IPS DF 19.7 (cell line): Measurements from ENCODE around the gene ZNF574.
"Not testable (repeated sequence)": the region's sequence is repeated elsewhere in the genome, so short reads cannot be mapped to it uniquely, and the experiment has no call there.

Experiments used
- DNase-seq: peaks from one replicate; pipeline ENCODE4 v3.0.0-alpha.2; 2013; ENCODE audit warnings: low read depth, low spot score

Gene ZNF574

DNA sequence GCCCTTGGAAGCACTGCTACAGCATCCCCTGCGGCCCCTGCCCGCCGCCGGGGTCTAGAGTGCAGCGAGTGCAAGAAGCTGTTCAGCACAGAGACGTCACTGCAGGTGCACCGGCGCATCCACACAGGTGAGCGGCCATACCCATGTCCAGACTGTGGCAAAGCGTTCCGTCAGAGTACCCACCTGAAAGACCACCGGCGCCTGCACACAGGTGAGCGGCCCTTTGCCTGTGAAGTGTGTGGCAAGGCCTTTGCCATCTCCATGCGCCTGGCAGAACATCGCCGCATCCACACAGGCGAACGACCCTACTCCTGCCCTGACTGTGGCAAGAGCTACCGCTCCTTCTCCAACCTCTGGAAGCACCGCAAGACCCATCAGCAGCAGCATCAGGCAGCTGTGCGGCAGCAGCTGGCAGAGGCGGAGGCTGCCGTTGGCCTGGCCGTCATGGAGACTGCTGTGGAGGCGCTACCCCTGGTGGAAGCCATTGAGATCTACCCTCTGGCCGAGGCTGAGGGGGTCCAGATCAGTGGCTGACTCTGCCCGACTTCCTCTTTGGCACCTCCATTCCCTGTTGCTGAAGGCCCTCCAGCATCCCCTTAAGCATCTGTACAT, 4.9 kb downstream of the ZNF574 start:
- DNase-seq = no peak

DNA sequence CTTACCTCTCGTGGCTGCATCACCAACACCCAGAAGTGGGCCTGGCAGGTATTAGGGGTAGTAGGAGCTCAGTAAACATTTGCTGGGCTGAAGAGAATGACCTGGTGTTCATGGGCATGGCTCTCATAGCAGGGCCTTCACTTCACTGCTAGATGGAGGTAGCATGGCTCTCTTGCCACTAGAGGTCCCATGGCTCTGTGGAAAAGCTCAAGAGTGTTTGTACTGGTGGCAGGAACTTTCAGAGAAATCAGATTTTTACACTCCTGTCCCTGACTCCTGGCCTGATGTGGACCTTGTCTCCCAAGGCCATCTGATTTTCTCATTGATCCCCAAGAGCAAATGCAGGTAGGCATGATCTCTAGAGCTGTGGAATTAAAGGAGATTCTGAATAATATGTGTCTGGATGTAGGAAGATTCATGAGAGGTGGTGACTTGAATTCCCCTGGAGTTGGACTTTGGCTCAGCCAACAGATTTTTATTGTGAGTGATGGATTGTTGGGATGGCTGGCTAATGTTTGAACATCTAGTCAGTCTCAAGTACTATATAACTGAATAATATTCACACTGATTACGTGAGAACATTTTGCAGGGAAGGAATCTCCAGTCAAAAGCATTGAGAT, 5.7 kb downstream of the ZNF574 start:
- no peak for DNase-seq

DNA sequence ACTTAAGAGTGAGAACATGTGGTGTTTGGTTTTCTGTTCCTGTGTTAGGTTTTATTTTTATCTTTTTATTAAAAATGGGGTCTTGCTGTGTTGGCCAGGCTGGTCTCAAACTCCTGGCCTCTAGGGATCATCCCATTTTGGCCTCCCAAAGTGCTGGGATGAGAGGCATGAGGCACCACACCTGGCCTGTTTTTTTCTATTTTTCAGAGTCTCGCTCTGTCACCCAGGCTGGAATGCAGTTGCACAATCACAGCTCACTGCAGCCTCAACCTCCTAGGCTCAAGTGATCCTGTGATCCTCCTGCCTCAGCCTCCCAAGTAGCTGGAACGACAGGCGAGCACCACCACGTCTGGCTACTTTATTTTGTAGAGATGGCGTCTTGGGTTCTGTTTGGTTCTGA, 7.6 kb downstream of the ZNF574 start:
- DNase-seq = no peak

DNA sequence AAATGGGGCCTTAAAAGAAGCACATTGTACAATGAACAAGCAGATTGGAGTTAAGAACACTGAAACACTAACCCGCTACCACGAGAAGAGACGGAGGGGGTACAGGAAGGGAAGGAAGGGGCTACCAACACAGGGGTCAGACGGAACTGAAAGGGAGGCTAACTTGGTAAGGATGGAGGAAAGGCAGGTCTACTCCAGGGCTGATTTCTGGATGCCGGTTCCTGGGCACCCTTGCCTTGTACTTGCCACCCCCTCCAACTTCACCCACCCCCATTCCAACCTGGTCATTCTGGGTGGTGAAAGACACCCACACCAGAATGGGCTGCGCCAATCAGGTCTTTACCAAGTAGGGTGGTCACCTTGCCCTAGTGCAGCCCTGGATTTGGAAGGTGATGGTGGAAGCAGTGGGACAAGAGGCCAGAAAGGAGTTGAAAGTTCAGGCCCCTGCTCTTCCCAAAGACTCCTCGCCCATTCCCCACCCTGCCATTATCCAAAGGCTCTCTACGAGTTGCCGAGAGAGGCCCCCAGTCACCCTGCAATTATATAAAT, 10.3 kb downstream of the ZNF574 start:
- no peak for DNase-seq

DNA sequence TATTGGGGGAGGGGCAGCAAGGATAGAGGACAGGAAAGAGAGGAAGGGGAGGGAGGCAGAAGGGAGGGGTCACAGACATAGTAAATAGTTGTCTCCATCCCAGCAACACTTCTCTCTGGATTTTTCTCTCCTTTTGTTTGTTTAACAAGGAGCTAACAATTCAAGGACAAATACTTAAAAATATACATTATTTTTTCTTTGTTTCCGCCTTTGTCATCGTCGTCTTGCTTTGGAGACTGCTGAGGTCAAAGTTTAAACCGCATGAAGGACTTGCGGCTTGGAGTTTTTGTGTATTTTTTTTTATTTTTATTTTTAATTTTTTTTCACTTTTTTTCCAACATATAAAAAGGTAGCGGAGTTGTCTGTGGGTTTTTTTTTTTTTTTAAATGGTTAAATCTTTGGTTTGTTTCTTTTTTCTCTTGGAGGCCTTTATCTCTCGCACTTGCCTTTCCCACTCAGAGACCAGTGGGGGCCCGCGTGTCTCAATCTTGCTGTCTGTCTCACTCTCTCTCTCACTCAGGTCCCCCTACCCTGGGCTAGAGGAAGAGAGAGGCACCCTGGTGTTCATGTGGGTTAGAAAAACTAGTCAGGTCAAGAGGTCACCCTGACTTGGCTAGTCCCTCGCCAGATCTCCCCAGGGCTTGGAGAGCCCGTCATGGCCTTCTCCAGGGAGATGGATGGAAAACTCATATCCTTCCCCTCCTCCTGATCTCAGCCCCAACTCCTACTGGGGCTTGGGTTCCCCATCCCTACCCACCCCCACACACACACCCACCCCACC, 11.0 kb downstream of the ZNF574 start:
- DNase-seq = no peak

DNA sequence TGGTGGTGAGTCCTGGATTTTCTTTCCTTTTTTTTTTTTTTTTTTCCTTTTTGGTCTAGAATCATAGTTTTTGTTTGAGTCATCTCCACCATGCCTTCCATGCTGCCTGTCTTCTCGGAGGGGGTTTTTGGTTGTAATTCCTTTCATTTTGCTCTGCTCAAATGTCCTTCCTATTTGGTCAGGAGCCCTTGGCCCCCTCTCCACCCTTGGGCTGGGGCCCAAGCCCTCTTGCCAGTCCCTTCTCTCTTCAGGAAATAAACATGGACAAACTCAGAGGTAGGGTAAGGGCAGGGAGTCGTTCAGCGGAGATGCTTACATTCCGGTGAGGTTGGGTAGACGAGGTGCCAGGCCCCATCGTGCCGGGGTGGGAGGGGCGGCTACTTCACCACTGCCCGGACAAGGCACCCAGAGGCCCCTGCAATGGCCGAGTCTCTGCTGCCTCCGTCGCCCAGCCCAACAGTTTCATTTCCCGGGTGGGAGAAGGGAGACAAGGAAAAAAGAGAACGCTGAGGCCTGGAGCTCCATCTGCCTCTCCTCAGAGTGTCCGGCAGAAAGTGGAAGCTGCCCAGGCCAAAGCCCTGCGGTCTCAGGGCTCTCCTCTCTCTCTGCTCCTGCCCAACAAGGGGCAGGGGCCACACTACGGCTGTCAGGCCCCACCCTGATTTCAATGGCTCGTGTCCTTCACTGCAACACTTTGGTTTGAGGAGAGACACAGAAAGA, 12.7 kb downstream of the ZNF574 start:
- DNase-seq = no peak

DNA sequence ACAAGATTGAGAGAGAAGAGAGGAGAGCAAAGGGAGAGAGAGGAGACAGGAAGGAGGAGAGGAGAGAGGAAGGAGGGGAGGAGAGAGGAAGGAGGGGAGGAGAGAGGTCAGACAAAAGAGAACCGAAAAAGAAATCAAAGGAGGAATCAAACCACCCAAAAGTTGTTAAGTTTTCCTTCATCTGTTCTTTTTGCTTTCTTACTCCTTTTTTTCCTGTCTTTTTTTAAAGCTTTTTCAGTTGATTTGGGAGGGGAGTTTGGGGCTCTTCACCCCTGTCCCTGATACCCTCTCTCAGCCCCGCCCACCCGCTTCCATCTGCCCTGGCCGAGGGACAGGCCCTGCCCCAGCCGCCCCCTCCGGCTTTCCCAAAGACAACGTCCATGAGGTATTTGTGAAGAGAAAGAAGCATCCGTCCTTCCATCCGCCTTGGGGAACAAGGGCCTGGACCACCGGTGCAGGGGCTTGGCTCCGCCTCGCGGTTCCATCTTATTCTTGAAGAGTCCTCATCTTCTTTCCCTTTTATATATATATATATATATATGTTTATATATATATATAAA, 13.3 kb downstream of the ZNF574 start:
- no peak for DNase-seq

DNA sequence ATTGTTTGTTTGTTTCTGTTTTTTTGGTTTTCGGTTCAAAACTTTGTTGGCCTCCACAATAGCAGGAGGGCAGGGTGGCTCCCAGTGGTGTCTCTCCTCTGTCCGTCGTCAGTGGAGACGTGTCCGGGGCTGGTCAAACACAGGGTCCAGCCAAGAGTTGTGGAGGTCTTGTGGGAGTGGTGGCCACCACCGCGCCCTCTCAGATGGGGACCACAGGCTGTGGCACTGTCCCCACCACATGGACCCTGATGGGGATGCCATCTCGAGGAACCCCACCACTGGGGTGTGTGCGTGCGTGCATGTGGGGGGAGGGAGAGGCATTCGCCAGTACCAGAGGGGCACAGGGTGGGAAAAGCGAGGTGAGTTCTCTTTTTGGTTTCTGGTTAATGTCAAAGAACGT, 13.8 kb downstream of the ZNF574 start:
- DNase-seq = no peak

DNA sequence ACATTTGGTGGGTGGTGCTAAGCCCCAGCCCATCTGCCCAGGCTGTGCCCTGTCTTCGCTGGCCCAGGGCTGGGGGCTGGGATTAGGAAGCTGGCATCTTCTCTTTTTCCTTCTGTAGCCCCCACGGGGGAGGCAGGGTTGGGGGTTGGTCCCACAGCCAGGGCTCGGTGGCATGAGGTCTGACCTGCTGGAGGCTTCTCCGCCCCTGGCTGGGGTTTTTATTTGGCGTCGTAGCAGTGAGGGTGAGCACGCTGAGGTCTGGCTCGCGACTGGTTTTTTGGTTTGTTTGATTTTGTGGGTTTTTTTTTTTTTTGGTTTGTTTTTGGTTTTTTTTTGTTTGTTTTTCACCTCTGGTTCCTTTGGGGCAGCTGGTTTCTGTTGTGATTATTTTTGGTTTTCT, 14.7 kb downstream of the ZNF574 start:
- no peak for DNase-seq

DNA sequence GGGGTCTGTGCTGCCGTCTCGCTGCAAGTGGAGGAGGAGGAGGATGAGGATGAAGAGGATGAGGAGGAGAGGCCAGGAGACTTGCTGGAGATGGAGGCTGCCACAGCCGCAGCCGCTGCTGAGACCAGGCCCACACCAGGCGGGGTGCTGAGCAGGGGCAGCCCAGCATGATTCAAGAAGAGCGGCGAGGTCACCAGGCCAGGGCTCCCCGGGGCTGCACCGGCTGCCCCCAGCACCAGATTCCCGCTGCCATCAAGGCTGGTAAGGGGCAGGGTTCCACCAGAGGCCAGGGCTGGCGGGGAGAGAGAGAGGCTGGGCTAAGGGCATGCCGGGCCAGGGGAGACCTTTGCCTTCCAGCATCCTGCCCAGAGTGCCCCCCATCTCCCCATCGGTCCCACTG, 15.3 kb downstream of the ZNF574 start:
- DNase-seq = no peak

DNA sequence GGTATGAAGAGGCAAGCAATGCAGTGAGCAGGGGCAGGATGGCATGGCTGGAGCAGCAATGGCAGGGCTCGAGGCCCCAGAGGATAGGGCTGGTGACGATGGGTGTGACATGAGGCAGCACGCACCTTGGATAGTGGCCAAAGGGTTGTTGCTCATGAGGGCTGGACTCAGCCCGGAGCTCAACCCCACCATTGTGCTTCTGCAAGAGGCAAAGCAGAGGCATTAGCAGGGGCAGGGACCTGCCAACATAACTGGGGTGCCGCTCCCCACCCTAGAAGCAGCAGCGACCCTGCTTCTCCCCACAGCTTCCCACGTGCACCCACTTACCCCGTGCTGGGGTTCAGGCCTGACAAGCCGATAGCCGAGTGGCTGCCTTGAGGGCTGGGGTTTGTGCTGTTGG, 15.8 kb downstream of the ZNF574 start:
- no peak for DNase-seq

DNA sequence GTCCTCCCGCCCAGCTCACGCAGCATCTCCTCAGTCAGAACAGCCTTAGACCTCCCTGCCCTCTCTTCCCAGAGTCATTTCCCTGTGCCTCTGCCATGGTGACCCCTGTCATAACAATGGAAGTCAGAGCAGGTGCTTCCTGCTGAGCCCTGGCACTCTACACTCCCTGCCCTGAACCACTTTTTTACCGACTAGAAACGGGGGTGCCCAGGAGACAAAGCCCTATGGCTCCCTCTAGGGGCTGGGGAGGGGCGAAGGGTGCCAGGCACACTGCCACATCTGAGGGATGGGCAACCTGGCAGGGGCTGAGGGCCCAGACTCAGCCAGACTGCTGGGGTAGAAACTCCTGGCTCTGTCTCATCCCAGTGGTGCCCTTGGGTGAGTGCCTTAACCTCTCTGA, 16.4 kb downstream of the ZNF574 start:
- DNase-seq = no peak

DNA sequence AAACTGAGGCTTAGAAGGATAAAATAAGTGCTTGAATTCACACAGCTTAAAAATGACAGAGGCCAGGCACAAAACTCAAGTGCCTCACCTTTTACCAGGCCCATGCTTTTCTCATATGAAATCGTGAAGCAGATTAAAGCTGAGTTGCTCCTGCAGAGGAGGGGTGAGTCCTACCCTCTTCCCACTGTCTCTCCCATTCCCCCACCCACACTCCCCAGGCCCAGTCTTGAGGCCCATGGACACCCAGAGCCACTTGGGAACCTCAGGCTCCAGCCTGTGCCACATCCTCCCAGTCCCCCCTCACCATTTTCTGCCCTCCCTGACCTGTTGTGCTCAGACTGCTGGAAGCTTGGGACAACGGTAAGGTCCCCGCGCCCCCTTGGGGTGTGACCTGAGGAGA, 17.5 kb downstream of the ZNF574 start:
- no peak for DNase-seq

DNA sequence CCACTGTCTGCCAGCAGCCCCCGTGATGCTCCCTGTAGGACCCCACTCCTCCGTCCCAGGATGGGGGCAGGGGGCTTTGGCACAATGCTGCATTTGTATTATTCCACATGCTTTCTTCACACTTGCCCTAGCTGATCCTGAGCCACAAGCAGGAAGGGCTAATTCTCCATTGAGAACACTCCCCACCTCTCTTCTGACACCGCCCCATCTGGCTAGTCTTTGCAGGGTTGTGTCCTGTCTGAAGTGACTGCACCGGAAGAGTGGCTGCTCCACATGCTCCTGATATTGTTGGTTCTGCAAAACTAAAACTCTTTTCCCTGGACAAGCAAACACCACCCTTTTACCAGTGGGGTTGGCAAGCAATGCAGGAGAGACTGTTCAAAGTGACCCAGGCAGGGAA, 18.0 kb downstream of the ZNF574 start:
- no peak for DNase-seq

DNA sequence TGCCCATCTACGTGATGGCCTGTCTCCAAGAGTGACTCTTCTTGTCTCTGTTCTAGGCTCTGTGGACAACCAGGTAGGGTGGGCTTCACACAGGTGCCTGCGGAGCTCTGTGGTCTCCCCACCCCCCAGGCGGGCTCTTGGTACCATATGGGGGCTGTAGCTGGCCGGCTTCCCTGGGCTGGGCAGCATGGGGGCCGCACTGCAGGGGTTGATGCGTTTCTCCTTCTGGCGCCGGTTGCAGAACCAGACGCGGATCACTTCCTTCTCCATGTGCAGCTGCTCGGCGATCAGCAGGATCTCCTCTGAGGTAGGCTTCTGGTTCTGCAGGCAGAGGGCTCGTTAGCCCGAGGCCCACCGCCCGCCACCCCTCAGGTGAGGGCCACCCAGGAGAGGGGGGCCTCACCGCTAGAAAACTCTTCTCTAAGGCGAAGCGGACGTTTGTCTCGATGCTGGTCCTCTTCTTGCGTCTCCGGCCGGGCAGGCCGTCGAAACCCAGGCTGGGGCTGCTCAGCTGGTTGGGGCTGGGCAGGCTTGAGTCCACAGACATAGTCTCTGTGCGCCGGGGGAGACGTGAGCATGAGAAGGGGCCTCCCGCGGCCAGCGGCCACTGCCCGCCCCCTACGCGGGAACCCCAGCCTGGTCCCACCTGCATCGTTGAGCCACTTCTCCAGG, 19.3 kb downstream of the ZNF574 start:
- no peak for DNase-seq

DNA sequence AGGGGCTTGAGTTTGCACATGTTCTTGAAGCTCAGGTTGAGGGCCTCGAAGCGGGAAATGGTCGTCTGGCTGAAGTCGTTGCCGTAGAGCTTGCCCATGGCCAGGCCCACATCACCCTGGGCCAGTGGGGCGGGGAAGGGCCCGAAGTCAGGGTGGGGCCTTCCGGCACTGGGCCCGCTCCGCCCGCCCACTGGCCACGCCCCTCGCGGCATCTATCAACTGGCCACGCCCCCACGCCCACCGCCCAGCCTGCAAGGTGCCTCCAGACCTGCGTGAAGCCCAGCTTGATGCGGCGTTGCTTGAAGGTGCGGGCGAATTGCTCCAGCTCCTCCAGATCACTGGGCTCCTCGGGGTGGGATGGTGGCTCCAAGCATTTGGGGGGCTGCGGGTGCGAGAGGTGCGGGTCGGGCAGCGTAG, 19.9 kb downstream of the ZNF574 start:
- no peak for DNase-seq

DNA sequence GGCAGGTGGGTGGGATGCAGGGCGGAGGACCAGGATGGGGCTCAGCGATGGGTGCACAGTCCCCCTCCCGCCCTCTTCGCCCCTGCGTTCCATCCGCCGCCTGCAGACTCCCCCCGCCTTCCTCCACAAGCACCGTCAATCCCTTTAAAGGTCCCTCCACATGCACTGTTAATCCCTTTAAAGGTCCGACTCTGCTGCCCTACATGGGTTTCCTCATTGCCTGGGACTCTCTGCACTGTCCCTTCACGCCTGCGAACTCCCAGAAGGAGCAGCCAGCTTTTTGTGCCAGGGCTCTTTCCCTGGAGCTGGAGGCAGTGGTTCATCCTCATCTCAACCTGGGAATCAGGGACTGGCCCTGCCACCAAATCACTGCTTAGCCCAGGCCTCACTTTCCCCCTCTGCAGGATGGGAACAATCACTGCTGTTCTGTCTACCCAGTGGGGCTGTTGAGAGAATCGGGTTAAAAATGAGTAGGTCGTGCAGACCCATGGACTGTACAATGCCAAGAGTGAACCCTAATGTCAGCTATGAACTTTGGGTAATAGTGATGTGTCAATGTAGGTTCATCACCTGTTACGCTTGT, 20.4 kb downstream of the ZNF574 start:
- no peak for DNase-seq

DNA sequence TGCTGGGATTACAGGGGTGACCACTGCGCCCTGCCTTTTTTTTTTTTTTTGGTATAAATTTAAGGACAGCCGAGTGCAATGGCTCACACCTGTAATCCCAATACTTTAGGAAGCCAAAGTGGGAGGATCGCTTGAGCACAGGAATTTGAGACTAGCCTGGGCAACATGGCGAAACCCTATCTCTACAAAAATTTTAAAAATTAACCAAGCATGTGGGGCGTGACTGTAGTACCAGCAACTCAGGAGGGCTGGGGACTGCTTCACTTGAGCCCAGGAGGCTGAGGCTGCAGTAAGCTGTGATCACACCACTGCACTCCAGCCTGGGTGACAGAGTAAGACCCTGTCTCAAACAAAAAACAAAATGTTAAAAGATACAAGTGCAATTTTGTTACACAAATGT, 21.5 kb downstream of the ZNF574 start:
- DNase-seq = no peak

DNA sequence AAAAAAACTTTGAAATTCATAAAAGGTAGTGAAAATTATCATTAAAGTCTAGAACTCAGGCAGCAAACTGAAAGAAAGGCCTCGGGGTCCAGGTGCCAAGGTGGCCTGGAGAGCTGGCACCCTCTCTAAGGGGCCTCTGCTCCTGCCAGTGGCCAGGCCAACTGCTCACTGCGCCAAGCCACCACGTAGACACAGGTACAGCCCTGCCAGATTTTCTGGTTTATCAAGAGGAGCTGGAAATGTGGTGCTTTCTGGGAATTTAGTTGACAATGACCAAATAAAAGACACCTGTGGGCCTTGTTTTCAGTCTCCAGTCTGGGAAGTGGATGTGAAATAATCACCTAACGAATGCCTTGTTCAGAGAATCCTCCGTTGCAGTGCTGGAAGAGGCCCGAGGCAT, 22.8 kb downstream of the ZNF574 start:
- DNase-seq = no peak

DNA sequence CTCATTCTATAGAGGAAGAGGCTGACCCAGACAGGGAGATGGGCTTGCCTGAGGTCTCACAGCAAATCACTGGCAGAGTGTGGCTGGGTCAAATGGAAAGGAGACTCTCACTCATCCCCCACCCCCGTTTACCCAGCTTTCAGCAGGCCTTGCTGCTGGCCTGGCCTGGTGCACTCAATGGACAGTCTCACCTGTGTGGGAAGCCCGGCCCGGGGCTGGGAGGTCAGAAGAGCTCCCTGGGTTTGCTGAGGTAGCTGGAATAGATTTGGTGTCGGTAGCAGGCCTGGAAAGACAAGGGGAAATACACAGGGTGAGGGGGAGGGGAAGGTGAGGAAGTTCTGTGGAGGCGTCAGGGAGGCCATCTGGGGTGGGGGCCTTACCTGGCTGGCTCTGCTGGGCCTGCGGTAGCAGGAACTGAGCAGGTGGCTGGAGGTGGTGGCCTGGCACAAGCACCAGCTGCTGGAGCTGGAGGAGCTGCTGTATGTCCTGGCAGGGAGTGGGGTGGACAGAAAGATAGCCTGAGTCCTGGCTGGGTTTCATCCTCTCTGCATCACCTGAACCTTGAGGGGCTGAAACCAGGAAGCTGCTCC, 23.5 kb downstream of the ZNF574 start:
- no peak for DNase-seq

DNA sequence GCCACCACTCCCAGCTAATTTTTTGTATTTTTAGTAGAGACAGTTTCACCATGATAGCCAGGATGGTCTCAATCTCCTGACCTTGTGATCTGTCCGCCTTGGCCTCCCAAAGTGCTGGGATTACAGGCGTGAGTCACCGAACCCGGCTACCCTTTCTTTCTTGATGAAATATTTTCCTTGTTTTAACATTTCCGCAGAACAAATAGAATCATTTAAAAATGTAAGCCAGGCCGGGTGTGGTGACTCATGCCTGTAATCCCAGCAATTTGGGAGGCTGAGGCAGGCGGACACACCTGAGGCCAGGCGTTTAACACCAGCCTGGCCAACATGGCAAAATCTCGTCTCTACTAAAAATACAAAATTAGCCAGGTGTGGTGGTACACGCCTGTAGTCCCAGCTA, 24.3 kb downstream of the ZNF574 start:
- DNase-seq = not testable (repeated sequence)
